GM18517 (cell line): ENCODE measurements around the gene SIL1.
"Not testable (repeated sequence)": the region's sequence is repeated elsewhere in the genome, so short reads cannot be mapped to it uniquely, and the experiment has no call there.

ENCODE experiments used
- ATAC-seq: cut with Tn5 transposase; IDR thresholded peaks from one replicate; pipeline ENCODE4 v1.9.1; 2021; ENCODE audit warnings: mild to moderate bottlenecking, moderate library complexity; ENCODE audit not compliant: unreplicated experiment

SIL1 gene

GRCh38 chr5:138927979-138928378, 270.2 kb downstream of the SIL1 start:
- no peak for ATAC-seq

- no peak for ATAC-seq
These were observed 270.6 kb downstream of the SIL1 start for GRCh38 chr5:138927544-138927943.

- no peak for ATAC-seq
These were observed 271.3 kb downstream of the SIL1 start for GRCh38 chr5:138926688-138927448.

GRCh38 chr5:138926257-138926656, 271.9 kb downstream of the SIL1 start:
- no peak for ATAC-seq

- no peak for ATAC-seq
These were observed 273.0 kb downstream of the SIL1 start for GRCh38 chr5:138925090-138925635.

GRCh38 chr5:138922494-138922893, 275.7 kb downstream of the SIL1 start:
- no peak for ATAC-seq

GRCh38 chr5:138921362-138921761, 276.8 kb downstream of the SIL1 start:
- ATAC-seq: not testable (repeated sequence)

- no peak for ATAC-seq
These were observed 278.0 kb downstream of the SIL1 start for GRCh38 chr5:138920181-138920580.

- ATAC-seq: no peak
These were observed 279.5 kb downstream of the SIL1 start for GRCh38 chr5:138918686-138919085.

- no peak for ATAC-seq
These were observed 283.8 kb downstream of the SIL1 start for GRCh38 chr5:138914338-138914737.

GRCh38 chr5:138913773-138914172, 284.4 kb downstream of the SIL1 start:
- ATAC-seq: no peak

GRCh38 chr5:138912093-138912492, 286.1 kb downstream of the SIL1 start:
- no peak for ATAC-seq

- no peak for ATAC-seq
These were observed 286.7 kb downstream of the SIL1 start for GRCh38 chr5:138911441-138911840.

GRCh38 chr5:138910546-138911185, 287.5 kb downstream of the SIL1 start:
- ATAC-seq: no peak

- ATAC-seq: no peak
These were observed 288.4 kb downstream of the SIL1 start for GRCh38 chr5:138909734-138910133.

- no peak for ATAC-seq
These were observed 292.6 kb downstream of the SIL1 start for GRCh38 chr5:138905541-138905940.

GRCh38 chr5:138903130-138903775, 294.9 kb downstream of the SIL1 start:
- no peak for ATAC-seq

- no peak for ATAC-seq
These were observed 296.5 kb downstream of the SIL1 start for GRCh38 chr5:138901716-138902115.

- ATAC-seq: no peak
These were observed 297.7 kb downstream of the SIL1 start for GRCh38 chr5:138900281-138900965.

GRCh38 chr5:138898742-138899141, 299.4 kb downstream of the SIL1 start:
- no peak for ATAC-seq

- no peak for ATAC-seq
These were observed 299.9 kb downstream of the SIL1 start for GRCh38 chr5:138898299-138898698.
